ENCODE data around the gene GRM5. TPM values are rescaled to one million over a fixed set of nuclear protein-coding genes. Genes with fewer than 3 reads are reported as not detected.

The GRM5 gene
- total RNA-seq, 1 experiment from 2014 or later = 0.03 TPM

- H3K36me3 ChIP-seq (ENCODE audit: control insufficient read depth, insufficient read depth, low read length) = no peaks in the 10 kb centered on the region
- TF ChIP-seq REST (IDR thresholded peaks at IDR 0.05; ENCODE audit: insufficient read depth in 1 of 2, low read depth in 2 of 2, low read length in 1 of 2) = no peak
- TF ChIP-seq POLR2AphosphoS5 (IDR thresholded peaks at IDR 0.05; ENCODE audit: low read depth, low read length) = no peak
- TF ChIP-seq TCF7L2 (IDR thresholded peaks at IDR 0.05; ENCODE audit: low read depth, low read length) = no peak
- no peak for TF ChIP-seq CTCF (IDR thresholded peaks at IDR 0.05)
- no peak for TF ChIP-seq SIN3A (IDR thresholded peaks at IDR 0.05; ENCODE audit: borderline replicate concordance, insufficient read depth, low read depth, low read length)
- H3K27me3 ChIP-seq (ENCODE audit: control insufficient read depth, insufficient read depth, low read length) = no peaks in the 10 kb centered on the region
- DNase-seq (ENCODE audit: low read depth, low spot score) (no peak), ATAC-seq (no peak)
- H3K9me3 ChIP-seq (ENCODE audit: control insufficient read depth, insufficient read depth, low read depth, low read length) = no peaks in the 10 kb centered on the region
- CTCF ChIA-PET = no interaction called here
- intact Hi-C loops (cut with micrococcal nuclease; ENCODE audit: unreplicated experiment) (no loop called here), in situ Hi-C loops (cut with HindIII; ENCODE audit: low pct_unique_long_range_greater_than_20kb, low sequenced_read_pairs) (no loop called here)
- no peak overlapping the region for H3K4me3 ChIP-seq (ENCODE audit: low read depth in 2 of 2, low read length in 2 of 2)
- no peaks in the 10 kb centered on the region for H3K4me1 ChIP-seq (ENCODE audit: control insufficient read depth, insufficient read depth, low read length)
- H3K27ac ChIP-seq (ENCODE audit: low read length) = no peak overlapping the region
- POLR2A ChIA-PET = no interaction called here
- no TSS peak for BruUV-seq (replicated peaks)
Observed at GRCh38 chr11:88489030-88489429, 576.8 kb downstream of the GRM5 start.

GRCh38 chr11:88487646-88488045, 578.1 kb downstream of the GRM5 start:
- Histone ChIP-seq H3K27me3 (ENCODE audit: control insufficient read depth, insufficient read depth, low read length) (no peaks in the 10 kb centered on the region), H3K27ac (ENCODE audit: low read length) (no peak overlapping the region), H3K9me3 (ENCODE audit: control insufficient read depth, insufficient read depth, low read depth, low read length) (no peaks in the 10 kb centered on the region), H3K4me3 (ENCODE audit: low read depth in 2 of 2, low read length in 2 of 2) (no peak overlapping the region), H3K4me1 (ENCODE audit: control insufficient read depth, insufficient read depth, low read length) (no peaks in the 10 kb centered on the region), H3K36me3 (ENCODE audit: control insufficient read depth, insufficient read depth, low read length) (no peaks in the 10 kb centered on the region)
- in situ Hi-C loops (cut with HindIII; ENCODE audit: low pct_unique_long_range_greater_than_20kb, low sequenced_read_pairs) = no loop called here
- intact Hi-C loops (cut with micrococcal nuclease; ENCODE audit: unreplicated experiment) = no loop called here
- ChIA-PET CTCF (no interaction called here), POLR2A (no interaction called here)
- DNase-seq (ENCODE audit: low read depth, low spot score) = no peak
- ATAC-seq = no peak
- no TSS peak for BruUV-seq (replicated peaks)
- no peak for TF ChIP-seq POLR2AphosphoS5 (IDR thresholded peaks at IDR 0.05; ENCODE audit: low read depth, low read length)

GRCh38 chr11:88484873-88485621, 580.7 kb downstream of the GRM5 start:
- CTCF ChIA-PET = no interaction called here
- no TSS peak for BruUV-seq (replicated peaks)
- ATAC-seq (peak; percentile 78), DNase-seq (ENCODE audit: low read depth, low spot score) (peak; percentile 15)
- intact Hi-C loops (cut with micrococcal nuclease; ENCODE audit: unreplicated experiment) (no loop called here), in situ Hi-C loops (cut with HindIII; ENCODE audit: low pct_unique_long_range_greater_than_20kb, low sequenced_read_pairs) (no loop called here)
- no peaks in the 10 kb centered on the region for H3K27me3 ChIP-seq (ENCODE audit: control insufficient read depth, insufficient read depth, low read length)
- H3K4me1 ChIP-seq (ENCODE audit: control insufficient read depth, insufficient read depth, low read length) = no peaks in the 10 kb centered on the region
- no peaks in the 10 kb centered on the region for H3K9me3 ChIP-seq (ENCODE audit: control insufficient read depth, insufficient read depth, low read depth, low read length)
- peak; percentile 86 for TF ChIP-seq CTCF (IDR thresholded peaks at IDR 0.05)
- no peak for TF ChIP-seq POLR2AphosphoS5 (IDR thresholded peaks at IDR 0.05; ENCODE audit: low read depth, low read length)
- no peak for TF ChIP-seq SIN3A (IDR thresholded peaks at IDR 0.05; ENCODE audit: borderline replicate concordance, insufficient read depth, low read depth, low read length)
- TF ChIP-seq TCF7L2 (IDR thresholded peaks at IDR 0.05; ENCODE audit: low read depth, low read length) = no peak
- no peak for TF ChIP-seq REST (IDR thresholded peaks at IDR 0.05; ENCODE audit: insufficient read depth in 1 of 2, low read depth in 2 of 2, low read length in 1 of 2)
- H3K4me3 ChIP-seq (ENCODE audit: low read depth in 2 of 2, low read length in 2 of 2) = no peak overlapping the region
- no peak overlapping the region for H3K27ac ChIP-seq (ENCODE audit: low read length)
- H3K36me3 ChIP-seq (ENCODE audit: control insufficient read depth, insufficient read depth, low read length) = no peaks in the 10 kb centered on the region
- POLR2A ChIA-PET = no interaction called here

All from Panc1 (cell line).